Measurements from ENCODE around the gene NKAIN2. TPM values are rescaled to one million over a fixed set of nuclear protein-coding genes. Genes with fewer than 3 reads are reported as not detected.

The NKAIN2 gene
- total and polyA plus RNA-seq, 4 donors = 16.3 to 67.0 (median 49.9) TPM

DNA sequence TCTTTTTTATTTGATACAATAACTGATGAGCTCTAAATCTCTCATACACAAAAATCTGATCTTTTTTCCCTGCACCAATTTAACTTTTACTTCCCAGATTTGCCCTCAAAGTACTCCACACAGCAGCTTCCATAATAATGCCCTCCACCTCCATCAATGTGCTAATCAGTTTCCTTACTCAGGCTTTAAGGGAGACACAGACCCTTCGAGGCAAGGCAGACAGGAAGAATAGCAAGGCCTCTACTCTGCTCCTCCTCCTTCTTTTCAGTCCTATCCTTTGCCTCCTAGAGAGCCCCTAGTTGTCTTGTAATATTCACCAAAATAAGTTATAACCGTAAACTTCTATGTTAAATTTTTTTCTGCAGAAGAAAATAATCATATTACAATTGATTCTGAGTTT is 713.7 kb downstream of the NKAIN2 start:
- Histone ChIP-seq H3K4me1 (ENCODE audit: control insufficient read depth, insufficient read depth, low read length) (no peaks in the 10 kb centered on the region), H3K9me3 (ENCODE audit: control insufficient read depth, insufficient read depth, low read length) (no peaks in the 10 kb centered on the region), H3K36me3 (ENCODE audit: control insufficient read depth, insufficient read depth, low read length) (no peaks in the 10 kb centered on the region), H3K27me3 (ENCODE audit: control insufficient read depth, insufficient read depth, low read length) (no peaks in the 10 kb centered on the region), H3K27ac (ENCODE audit: low read depth, low read length) (no peak overlapping the region), H3K4me3 (ENCODE audit: low read depth, low read length) (no peak overlapping the region)
- WGBS (ENCODE audit: insufficient coverage) = 0% methylated on average over 1 of the region's 2 CpGs
- DNase-seq (ENCODE audit: low read depth in 4 of 6, low spot score in 6 of 6) = no peak

DNA sequence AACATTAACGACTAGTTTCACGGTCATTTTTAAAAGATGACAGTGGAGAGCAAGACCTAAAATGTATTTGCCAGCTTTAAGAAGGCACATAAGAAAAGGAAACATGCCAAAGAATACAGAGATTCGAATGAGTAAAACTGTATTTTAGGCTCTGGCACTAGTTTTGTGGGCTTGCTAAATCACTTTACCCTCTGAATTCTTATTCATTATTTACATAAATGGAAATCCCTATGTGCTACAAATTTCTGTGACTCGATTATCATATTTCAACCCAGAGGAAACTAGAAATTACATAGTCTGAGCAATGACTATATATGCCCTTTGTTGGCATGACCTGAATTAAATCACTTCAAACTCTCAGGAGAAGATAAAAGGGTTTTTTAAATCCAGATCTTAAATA is 716.8 kb downstream of the NKAIN2 start:
- Histone ChIP-seq H3K4me1 (ENCODE audit: control insufficient read depth, insufficient read depth, low read length) (no peaks in the 10 kb centered on the region), H3K9me3 (ENCODE audit: control insufficient read depth, insufficient read depth, low read length) (no peaks in the 10 kb centered on the region), H3K27me3 (ENCODE audit: control insufficient read depth, insufficient read depth, low read length) (no peaks in the 10 kb centered on the region), H3K36me3 (ENCODE audit: control insufficient read depth, insufficient read depth, low read length) (no peaks in the 10 kb centered on the region), H3K4me3 (ENCODE audit: low read depth, low read length) (no peak overlapping the region), H3K27ac (ENCODE audit: low read depth, low read length) (no peak overlapping the region)
- no CpG with 5 or more reads among the region's 4 CpGs for WGBS (ENCODE audit: insufficient coverage)
- DNase-seq (ENCODE audit: low read depth in 4 of 6, low spot score in 6 of 6) = peak in 1 of 6 donors; percentile 47

DNA sequence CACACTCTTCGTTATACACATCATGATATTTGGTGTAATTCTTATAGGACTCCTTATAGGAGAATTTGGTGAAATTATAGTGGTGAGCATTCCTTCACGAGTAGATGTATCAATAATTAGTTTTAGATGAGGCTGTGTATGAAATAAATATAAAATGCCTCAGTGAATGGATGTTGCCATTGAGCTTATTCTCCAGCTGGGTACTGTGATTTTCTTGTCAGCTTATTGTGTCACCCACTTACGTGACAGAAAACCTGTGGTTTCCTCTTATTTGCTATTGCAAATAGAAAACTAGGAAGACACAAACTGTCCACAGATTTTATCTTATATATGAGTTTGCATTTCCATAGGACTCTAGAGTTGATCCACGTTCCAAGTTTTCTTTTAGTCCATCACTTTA is 718.7 kb downstream of the NKAIN2 start:
- Histone ChIP-seq H3K4me1 (ENCODE audit: control insufficient read depth, insufficient read depth, low read length) (no peaks in the 10 kb centered on the region), H3K27ac (ENCODE audit: low read depth, low read length) (no peak overlapping the region), H3K27me3 (ENCODE audit: control insufficient read depth, insufficient read depth, low read length) (no peaks in the 10 kb centered on the region), H3K4me3 (ENCODE audit: low read depth, low read length) (no peak overlapping the region), H3K36me3 (ENCODE audit: control insufficient read depth, insufficient read depth, low read length) (no peaks in the 10 kb centered on the region), H3K9me3 (ENCODE audit: control insufficient read depth, insufficient read depth, low read length) (no peaks in the 10 kb centered on the region)
- no CpG with 5 or more reads among the region's 4 CpGs for WGBS (ENCODE audit: insufficient coverage)
- DNase-seq (ENCODE audit: low read depth in 4 of 6, low spot score in 6 of 6) = no peak

DNA sequence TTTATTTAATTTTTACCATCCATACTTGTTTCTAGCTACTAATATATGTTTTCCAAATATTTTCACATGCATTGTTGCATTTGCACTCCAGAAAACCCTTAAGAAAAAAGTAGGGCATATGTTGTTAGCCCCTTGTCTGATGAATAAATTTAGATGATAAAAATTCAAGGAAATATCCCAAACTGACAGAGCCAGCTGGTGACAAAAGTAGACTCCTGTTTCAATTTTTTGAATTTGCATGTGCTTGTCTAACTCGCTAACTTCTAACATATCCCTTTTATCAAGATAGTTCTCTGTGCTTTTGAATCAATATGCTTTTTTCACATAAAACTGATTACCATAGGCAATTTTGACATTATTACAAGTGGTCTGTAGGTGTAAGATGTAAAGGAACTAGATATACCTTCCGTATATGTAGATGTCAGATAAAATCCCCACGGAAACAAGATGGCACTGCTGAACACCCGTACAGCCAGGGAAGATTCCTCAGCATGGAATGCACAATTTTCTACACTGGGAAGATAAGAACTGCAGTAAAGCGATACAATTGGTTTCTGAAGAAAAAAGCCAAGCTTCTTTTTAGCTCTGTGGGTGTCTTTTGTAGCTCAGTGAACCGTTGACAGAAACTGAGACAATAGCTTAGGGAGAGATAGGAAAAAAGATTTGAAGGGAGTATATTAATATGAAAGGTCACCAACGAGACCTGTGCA is 721.0 kb downstream of the NKAIN2 start:
- Histone ChIP-seq H3K4me3 (ENCODE audit: low read depth, low read length) (no peak overlapping the region), H3K4me1 (ENCODE audit: control insufficient read depth, insufficient read depth, low read length) (no peaks in the 10 kb centered on the region), H3K36me3 (ENCODE audit: control insufficient read depth, insufficient read depth, low read length) (no peaks in the 10 kb centered on the region), H3K27ac (ENCODE audit: low read depth, low read length) (no peak overlapping the region), H3K9me3 (ENCODE audit: control insufficient read depth, insufficient read depth, low read length) (no peaks in the 10 kb centered on the region), H3K27me3 (ENCODE audit: control insufficient read depth, insufficient read depth, low read length) (no peaks in the 10 kb centered on the region)
- peak in 2 of 6 donors; percentile 57 to 66 for DNase-seq (ENCODE audit: low read depth in 4 of 6, low spot score in 6 of 6)
- WGBS (ENCODE audit: insufficient coverage) = 8% methylated on average over 2 of the region's 7 CpGs

DNA sequence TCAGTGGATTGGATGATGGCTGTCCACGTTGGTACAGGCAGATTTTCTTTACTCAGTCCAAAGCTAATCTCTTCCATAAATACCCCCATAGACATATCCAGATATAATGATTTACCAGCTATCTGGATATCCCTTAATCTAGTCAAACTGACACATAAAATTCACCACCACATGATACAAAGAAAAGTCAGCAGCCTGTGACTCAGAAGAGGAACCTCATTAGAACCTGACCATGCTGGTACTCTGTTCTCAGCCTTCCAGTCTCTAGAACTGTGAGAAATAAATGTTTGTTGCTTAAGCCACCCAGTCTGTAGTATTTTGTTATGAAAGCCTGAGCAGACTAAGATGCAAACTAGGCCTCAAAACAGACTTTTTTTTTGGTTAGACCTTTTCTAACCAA is 727.3 kb downstream of the NKAIN2 start:
- H3K4me3 ChIP-seq (ENCODE audit: low read depth, low read length) = no peak overlapping the region
- H3K36me3 ChIP-seq (ENCODE audit: control insufficient read depth, insufficient read depth, low read length) = no peaks in the 10 kb centered on the region
- WGBS (ENCODE audit: insufficient coverage) = no CpG with 5 or more reads among the region's 1 CpG

DNA sequence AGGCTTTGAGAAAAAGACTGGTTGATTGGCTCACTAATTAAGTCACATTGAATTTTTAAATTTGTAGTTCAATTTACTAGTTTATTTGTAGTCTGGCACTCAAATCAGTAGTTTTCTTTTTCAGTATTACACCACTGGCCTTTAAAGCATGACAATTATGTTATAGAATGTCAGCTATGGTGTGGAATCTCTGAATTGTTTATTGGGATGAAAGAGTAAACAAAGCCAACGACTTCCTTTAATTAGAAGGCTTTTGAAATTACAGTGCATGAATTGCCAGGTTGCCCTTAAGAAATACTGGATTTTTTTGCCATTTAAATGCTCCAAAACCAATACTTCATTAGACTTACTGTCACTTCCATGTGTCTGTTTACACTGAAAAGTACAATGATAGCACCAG is 731.6 kb downstream of the NKAIN2 start:
- Histone ChIP-seq H3K4me3 (ENCODE audit: low read depth, low read length) (no peak overlapping the region), H3K9me3 (ENCODE audit: control insufficient read depth, insufficient read depth, low read length) (no peaks in the 10 kb centered on the region), H3K36me3 (ENCODE audit: control insufficient read depth, insufficient read depth, low read length) (no peaks in the 10 kb centered on the region), H3K4me1 (ENCODE audit: control insufficient read depth, insufficient read depth, low read length) (peaks cover 2% of the 10 kb centered on the region), H3K27me3 (ENCODE audit: control insufficient read depth, insufficient read depth, low read length) (no peaks in the 10 kb centered on the region), H3K27ac (ENCODE audit: low read depth, low read length) (no peak overlapping the region)
- no peak for DNase-seq (ENCODE audit: low read depth in 4 of 6, low spot score in 6 of 6)
- WGBS (ENCODE audit: insufficient coverage) = no CpG with 5 or more reads among the region's 1 CpG

More for the DNA sequence above, 727.3 kb downstream of the NKAIN2 start:
- H3K27ac ChIP-seq (ENCODE audit: low read depth, low read length) = no peak overlapping the region
- H3K27me3 ChIP-seq (ENCODE audit: control insufficient read depth, insufficient read depth, low read length) = no peaks in the 10 kb centered on the region
- no peaks in the 10 kb centered on the region for H3K9me3 ChIP-seq (ENCODE audit: control insufficient read depth, insufficient read depth, low read length)
- DNase-seq (ENCODE audit: low read depth in 4 of 6, low spot score in 6 of 6) = no peak
- peaks cover 2% of the 10 kb centered on the region for H3K4me1 ChIP-seq (ENCODE audit: control insufficient read depth, insufficient read depth, low read length)

DNA sequence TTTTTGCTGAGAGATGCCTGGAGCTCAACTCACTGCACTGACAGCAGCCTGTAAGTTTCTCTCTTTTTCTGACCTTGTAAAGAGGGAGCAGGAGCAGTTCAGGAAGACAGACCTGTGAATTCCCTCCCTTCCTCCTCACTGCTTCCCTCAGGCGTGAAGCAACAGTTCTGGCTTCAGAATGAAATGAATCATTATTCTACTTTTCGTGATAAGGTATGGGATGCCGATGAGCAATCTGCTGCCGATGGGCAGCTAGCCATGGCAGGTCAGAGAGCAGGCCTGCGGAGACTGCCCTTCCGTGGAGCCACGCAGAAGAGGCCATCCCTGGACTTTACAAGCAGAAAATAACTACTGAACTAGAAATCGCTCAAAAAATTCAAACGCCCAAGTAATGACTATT is 732.1 kb downstream of the NKAIN2 start:
- Histone ChIP-seq H3K27ac (ENCODE audit: low read depth, low read length) (no peak overlapping the region), H3K36me3 (ENCODE audit: control insufficient read depth, insufficient read depth, low read length) (no peaks in the 10 kb centered on the region), H3K4me1 (ENCODE audit: control insufficient read depth, insufficient read depth, low read length) (peaks cover 2% of the 10 kb centered on the region), H3K9me3 (ENCODE audit: control insufficient read depth, insufficient read depth, low read length) (no peaks in the 10 kb centered on the region), H3K4me3 (ENCODE audit: low read depth, low read length) (no peak overlapping the region), H3K27me3 (ENCODE audit: control insufficient read depth, insufficient read depth, low read length) (no peaks in the 10 kb centered on the region)
- DNase-seq (ENCODE audit: low read depth in 4 of 6, low spot score in 6 of 6) = no peak
- 43% methylated on average over 5 of the region's 9 CpGs for whole genome bisulfite sequencing (ENCODE audit: insufficient coverage)

DNA sequence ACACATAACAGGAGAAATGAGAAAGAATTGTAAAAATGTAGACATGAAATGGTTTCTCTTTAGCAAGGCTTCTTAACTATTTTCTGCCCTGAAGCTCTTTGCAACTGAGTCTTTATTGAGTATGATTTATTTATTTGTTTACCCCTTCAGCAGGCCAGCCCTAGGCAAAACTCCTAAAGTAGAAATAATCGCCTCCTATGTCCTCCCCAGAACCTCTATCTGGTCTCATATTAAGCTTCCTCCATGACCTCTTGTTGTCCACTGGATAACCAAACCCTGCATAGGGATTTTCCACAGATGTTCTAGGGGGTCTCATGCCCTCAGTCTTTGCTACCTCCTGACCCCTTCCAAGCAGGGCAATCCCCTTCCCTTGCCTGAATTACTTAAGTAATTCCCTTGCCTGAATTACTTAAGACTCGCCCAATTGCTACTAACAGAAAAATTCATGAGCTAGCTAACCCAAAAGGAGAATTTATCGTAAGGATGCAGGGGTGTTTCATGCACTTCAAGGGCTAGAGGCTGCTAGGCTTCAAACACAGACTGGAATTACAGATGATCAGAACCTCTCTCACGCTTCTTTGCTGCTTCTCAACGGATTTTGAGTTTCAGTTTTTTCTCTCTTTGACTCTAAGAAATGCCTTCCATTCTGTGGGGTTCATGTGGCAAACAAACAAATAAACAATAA is 732.6 kb downstream of the NKAIN2 start:
- no peak overlapping the region for H3K27ac ChIP-seq (ENCODE audit: low read depth, low read length)
- H3K4me1 ChIP-seq (ENCODE audit: control insufficient read depth, insufficient read depth, low read length) = peaks cover 2% of the 10 kb centered on the region
- no peak for DNase-seq (ENCODE audit: low read depth in 4 of 6, low spot score in 6 of 6)
- no peaks in the 10 kb centered on the region for H3K36me3 ChIP-seq (ENCODE audit: control insufficient read depth, insufficient read depth, low read length)
- 85% methylated on average over 4 of the region's 5 CpGs for WGBS (ENCODE audit: insufficient coverage)
- H3K9me3 ChIP-seq (ENCODE audit: control insufficient read depth, insufficient read depth, low read length) = no peaks in the 10 kb centered on the region
- H3K27me3 ChIP-seq (ENCODE audit: control insufficient read depth, insufficient read depth, low read length) = no peaks in the 10 kb centered on the region
- H3K4me3 ChIP-seq (ENCODE audit: low read depth, low read length) = no peak overlapping the region

DNA sequence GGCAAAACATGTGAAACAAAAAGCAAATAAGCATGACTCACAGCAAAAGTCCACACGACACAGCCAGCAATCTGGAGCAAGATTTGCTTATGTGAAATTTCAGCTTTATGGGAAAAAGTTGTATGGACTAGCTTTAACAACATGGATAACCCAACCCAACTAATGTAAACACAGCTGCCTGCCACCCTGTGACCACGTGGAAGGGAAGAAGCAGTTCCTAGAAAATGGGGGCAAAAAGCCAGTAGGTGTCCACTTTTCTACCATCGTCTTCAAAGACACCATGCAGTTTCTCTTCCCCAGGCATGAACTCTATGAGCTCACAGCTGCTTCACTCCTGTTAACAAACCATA is 733.2 kb downstream of the NKAIN2 start:
- H3K27me3 ChIP-seq (ENCODE audit: control insufficient read depth, insufficient read depth, low read length) = no peaks in the 10 kb centered on the region
- no peaks in the 10 kb centered on the region for H3K9me3 ChIP-seq (ENCODE audit: control insufficient read depth, insufficient read depth, low read length)
- H3K36me3 ChIP-seq (ENCODE audit: control insufficient read depth, insufficient read depth, low read length) = no peaks in the 10 kb centered on the region
- DNase-seq (ENCODE audit: low read depth in 4 of 6, low spot score in 6 of 6) = peak in 1 of 6 donors; percentile 36
- no peak overlapping the region for H3K4me3 ChIP-seq (ENCODE audit: low read depth, low read length)
- H3K4me1 ChIP-seq (ENCODE audit: control insufficient read depth, insufficient read depth, low read length) = peaks cover 2% of the 10 kb centered on the region
- H3K27ac ChIP-seq (ENCODE audit: low read depth, low read length) = no peak overlapping the region
- WGBS (ENCODE audit: insufficient coverage) = 20% methylated on average over 2 of the region's 3 CpGs

DNA sequence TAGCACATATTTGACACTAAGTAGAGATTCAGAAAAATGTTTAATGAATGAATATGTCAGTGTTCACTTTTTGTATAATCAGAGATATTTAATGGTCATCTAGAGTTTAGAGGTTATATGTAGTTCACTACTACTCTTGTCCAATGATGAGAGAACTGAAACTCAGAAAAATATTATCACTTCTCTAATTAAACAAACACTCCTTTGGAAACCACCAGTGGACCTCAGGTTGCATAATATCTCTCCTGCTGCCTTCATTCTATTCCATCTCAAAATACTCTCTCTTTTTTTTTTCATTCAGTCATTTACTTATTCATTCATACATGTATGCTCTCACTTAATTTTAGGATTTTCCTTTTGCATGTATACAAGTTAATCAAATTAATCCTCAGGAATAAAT is 735.4 kb downstream of the NKAIN2 start:
- Histone ChIP-seq H3K36me3 (ENCODE audit: control insufficient read depth, insufficient read depth, low read length) (no peaks in the 10 kb centered on the region), H3K9me3 (ENCODE audit: control insufficient read depth, insufficient read depth, low read length) (no peaks in the 10 kb centered on the region), H3K27me3 (ENCODE audit: control insufficient read depth, insufficient read depth, low read length) (no peaks in the 10 kb centered on the region), H3K27ac (ENCODE audit: low read depth, low read length) (no peak overlapping the region), H3K4me3 (ENCODE audit: low read depth, low read length) (no peak overlapping the region), H3K4me1 (ENCODE audit: control insufficient read depth, insufficient read depth, low read length) (peaks cover 2% of the 10 kb centered on the region)
- no peak for DNase-seq (ENCODE audit: low read depth in 4 of 6, low spot score in 6 of 6)

Measured in spinal cord (tissue), 10 donors.